Ectodermal cell (in vitro differentiated cells): ENCODE results near the gene MRPS18A.

Experiments
- H3K27ac ChIP-seq: 2 replicates; pipeline ENCODE4 v1.7.0; 2013; ENCODE audit warnings: mild to moderate bottlenecking, low read depth, low read length; ENCODE audit not compliant: insufficient read depth, poor library complexity, severe bottlenecking
- H3K27me3 ChIP-seq: 2 replicates; pipeline ENCODE4 v1.7.0; 2013; ENCODE audit warnings: mild to moderate bottlenecking, low read length; ENCODE audit not compliant: insufficient read depth, control insufficient read depth, poor library complexity, severe bottlenecking
- H3K36me3 ChIP-seq: one replicate; pipeline ENCODE4 v1.7.0; 2013; ENCODE audit warnings: low read length; ENCODE audit not compliant: control insufficient read depth, insufficient read depth
- H3K4me1 ChIP-seq: one replicate; pipeline ENCODE4 v1.7.0; 2013; ENCODE audit warnings: low read length; ENCODE audit not compliant: control insufficient read depth, insufficient read depth
- H3K4me3 ChIP-seq: 2 replicates; pipeline ENCODE4 v1.7.0; 2013; ENCODE audit warnings: low read depth, low read length, control low read depth; ENCODE audit not compliant: insufficient read depth
- H3K9me3 ChIP-seq: 2 replicates; pipeline ENCODE4 v1.7.0; 2013; ENCODE audit warnings: mild to moderate bottlenecking, low read length, moderate library complexity; ENCODE audit not compliant: control insufficient read depth
- WGBS, 2 experiments: methylation state at CpG; one replicate each; pipeline ENCODE4 v1.1.7; 2013; ENCODE audit warnings: missing lambda C conversion rate in 2 of 2; 5-methylcytosine and 5-hydroxymethylcytosine counted together

The MRPS18A gene

DNA sequence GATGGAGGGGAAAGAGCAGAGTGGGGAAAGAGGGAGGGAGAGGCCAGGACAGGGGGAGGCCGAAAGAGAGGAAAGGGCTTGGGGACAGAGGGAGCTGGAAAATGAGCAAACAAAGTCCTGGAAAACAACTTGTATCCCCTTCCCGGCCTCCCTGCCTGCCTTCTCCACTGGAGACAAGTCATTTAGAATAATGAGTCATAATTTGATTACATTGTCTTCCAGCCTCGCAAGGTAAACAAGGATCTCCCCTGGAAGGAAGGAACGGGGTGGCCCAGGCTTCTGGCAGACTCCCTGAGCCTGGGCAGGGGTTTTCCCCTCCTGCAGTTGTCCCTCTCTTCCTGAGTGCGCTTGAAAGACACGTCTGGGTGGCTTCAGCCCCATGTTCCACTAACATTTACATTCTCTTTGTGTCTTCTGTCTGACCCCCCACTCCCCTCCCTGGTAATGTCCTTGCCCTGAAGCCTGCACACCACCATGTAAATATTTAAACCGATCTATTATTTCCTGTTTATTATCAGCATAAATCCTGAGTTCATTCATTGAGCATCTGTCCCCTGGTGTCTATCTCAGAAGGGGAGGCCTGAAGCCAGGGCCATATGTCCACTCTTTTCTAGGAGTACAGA is 12.1 kb upstream of the MRPS18A start:
- Histone ChIP-seq H3K9me3 (no peaks in the 10 kb centered on the region), H3K27ac (no peak overlapping the region), H3K36me3 (no peaks in the 10 kb centered on the region), H3K4me3 (no peak overlapping the region), H3K27me3 (no peaks in the 10 kb centered on the region), H3K4me1 (peaks cover 38% of the 10 kb centered on the region)
- WGBS, 2 experiments, result 54% methylated on average over 7 of the region's 7 CpGs

DNA sequence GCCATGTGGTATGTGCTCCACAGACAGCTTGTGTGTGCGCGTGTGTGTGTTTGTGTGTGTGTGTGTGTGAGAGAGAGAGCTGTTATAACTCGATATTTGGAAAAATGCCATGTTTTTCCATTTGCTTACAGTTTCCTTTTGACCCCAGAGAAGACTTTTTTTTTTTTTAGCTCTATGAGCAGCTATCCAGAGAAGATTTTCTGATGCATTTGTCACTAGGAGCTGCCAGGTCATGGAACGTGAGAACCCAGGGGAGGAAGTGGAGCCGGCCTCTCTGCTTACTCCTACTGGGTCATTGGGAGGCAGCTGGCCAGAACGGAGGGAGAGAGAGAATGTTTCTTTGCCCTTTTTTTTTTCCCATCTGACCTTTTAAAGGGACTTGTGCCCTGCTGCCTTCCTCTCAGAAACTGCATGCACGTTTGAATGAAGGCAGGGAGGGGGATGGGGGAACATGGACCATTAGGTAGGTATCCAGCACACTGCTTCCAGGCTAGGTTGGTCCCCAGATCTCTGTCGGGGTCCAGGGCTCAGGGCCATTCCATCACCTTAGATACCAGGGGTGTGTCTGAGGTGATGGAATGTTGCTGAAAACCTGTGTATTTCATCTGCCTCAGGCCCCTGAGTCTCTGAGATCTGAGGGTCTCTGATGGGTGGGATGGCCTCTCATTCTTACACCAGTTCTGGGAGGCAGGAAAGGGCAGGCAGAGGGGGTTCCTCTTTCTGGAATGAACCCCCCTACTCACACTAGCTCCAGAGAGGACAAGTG is 11.2 kb upstream of the MRPS18A start:
- Histone ChIP-seq H3K4me1 (peaks cover 38% of the 10 kb centered on the region), H3K27ac (peak overlapping the region; percentile 12), H3K36me3 (no peaks in the 10 kb centered on the region), H3K9me3 (no peaks in the 10 kb centered on the region), H3K27me3 (no peaks in the 10 kb centered on the region), H3K4me3 (no peak overlapping the region)
- WGBS, 2 experiments, result 45% methylated on average over 8 of the region's 8 CpGs

DNA sequence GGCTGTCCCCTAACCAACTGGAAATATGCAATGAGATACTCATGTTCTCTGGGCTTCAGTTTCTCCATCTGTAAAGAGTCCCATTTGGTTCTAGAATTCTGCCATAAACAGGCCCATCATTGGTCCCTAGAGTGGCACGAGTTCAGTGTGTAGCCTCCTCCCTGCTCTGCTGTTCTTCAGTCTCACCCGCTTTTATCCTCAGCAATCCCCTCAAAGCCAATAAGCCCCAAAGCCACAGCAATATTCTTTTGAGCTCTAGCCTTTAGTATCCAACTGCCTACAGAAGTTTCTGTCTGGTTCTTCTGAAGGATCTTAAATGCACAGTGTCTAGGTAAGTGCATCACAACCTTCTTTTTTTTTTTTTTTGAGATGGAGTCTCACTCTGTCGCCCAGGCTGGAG is 9.8 kb upstream of the MRPS18A start:
- WGBS, 2 experiments, result 91% methylated on average over 3 of the region's 3 CpGs
- Histone ChIP-seq H3K9me3 (no peaks in the 10 kb centered on the region), H3K27ac (no peak overlapping the region), H3K4me1 (peaks cover 38% of the 10 kb centered on the region), H3K4me3 (no peak overlapping the region), H3K27me3 (no peaks in the 10 kb centered on the region), H3K36me3 (no peaks in the 10 kb centered on the region)

DNA sequence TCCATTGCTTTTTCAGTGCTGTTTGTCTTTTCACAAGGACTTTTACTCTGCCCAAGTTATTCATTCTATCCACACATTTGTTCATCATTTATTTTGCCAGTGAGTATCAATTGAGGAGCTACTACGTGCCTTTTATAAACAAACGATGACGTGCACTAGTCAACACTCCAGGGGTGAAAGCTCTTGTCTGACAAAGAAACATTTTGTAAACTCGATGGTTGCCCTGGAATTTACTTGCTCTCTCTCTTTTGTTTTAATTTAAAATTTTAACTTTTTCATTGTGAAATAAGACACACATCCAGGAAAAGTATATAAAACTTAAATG is 8.3 kb upstream of the MRPS18A start:
- H3K27ac ChIP-seq, result no peak overlapping the region
- H3K9me3 ChIP-seq, result no peaks in the 10 kb centered on the region
- H3K36me3 ChIP-seq, result no peaks in the 10 kb centered on the region
- H3K4me3 ChIP-seq, result no peak overlapping the region
- H3K4me1 ChIP-seq, result peaks cover 27% of the 10 kb centered on the region
- 78 to 92% methylated on average over 4 of the region's 4 CpGs for WGBS, 2 experiments
- no peaks in the 10 kb centered on the region for H3K27me3 ChIP-seq

DNA sequence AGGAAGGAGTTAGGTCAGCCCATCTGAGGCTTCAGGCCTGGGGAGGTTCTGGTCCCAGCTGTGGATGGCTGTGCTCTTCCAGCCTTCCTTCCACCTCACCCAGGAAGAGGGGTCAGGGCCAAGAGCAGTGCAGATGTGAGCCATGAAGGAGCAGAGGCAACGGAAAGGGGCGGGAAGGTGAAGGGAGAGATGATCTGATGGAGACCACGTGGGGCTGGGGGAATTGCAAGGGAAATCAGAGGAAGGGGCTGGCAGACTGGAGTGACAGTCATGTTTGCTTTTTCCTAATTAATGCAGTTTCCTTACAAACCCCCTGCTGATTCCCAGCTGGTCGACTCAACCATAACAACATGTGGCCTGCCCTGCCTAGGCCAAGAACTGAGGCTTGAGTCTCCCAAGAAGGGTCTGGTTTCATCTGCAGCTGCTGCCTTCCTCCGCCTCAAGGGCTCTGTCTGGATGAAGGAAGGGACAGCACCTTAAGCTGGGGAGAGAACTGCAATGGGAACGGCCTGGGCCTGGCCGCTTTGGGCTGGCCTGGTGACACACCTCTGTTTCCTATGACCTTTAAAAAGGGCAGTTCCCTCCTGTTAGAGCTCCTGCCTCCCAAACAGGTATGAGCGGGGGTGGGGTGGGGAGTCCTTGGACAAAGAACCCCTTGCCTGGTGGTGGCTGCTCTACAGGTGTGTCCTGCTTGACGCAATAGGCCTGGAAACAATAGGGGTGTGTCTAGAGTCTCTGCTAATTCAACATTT is 7.8 kb upstream of the MRPS18A start:
- Histone ChIP-seq H3K27me3 (no peaks in the 10 kb centered on the region), H3K4me3 (no peak overlapping the region), H3K36me3 (no peaks in the 10 kb centered on the region), H3K9me3 (no peaks in the 10 kb centered on the region), H3K27ac (no peak overlapping the region), H3K4me1 (peaks cover 27% of the 10 kb centered on the region)
- WGBS, 2 experiments, result 51% methylated on average over 9 of the region's 9 CpGs

DNA sequence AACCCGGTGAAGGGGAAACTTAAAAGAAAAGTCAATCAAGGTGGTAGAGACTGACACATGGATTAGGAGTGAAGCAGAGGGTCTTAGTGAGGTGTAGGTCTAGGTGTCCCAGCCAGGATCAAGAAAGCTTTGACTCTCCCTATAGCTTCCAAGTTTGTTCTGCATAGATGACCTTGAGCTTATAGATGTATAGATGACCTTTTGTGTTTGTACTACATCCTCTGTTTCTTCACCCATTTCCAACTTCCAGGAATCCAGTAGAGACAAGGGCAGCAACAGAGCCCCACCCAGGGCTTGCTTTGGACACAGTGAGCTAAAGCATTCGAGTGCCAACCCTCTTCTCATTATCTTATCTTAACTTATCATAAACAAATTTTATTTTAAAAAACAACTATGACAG is 1.8 kb upstream of the MRPS18A start:
- Histone ChIP-seq H3K4me1 (peaks cover 9% of the 10 kb centered on the region), H3K4me3 (no peak overlapping the region), H3K9me3 (no peaks in the 10 kb centered on the region), H3K27ac (no peak overlapping the region), H3K27me3 (peaks cover 6% of the 10 kb centered on the region), H3K36me3 (no peaks in the 10 kb centered on the region)
- 77 to 80% methylated on average over 2 of the region's 2 CpGs for WGBS, 2 experiments

DNA sequence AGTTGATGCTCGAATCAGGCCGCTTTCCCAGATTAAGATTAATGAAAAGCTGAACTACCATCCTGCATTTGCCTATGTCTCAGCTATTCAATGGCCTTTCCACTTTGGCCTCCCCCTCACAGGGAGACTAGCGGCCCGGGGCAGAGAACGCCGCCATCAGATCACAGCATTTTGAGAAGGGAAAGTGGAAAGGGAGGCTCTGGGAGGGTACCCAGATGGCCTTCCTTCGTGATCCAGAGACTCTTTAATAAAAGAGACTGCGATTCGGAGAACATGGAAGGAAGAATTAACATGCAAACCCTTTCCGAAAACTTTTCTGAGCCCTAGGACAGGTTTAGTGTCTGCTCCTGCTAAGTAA is 533 bp downstream of the MRPS18A start:
- Histone ChIP-seq H3K4me3 (peak overlapping the region; percentile 94), H3K4me1 (peaks cover 9% of the 10 kb centered on the region), H3K27me3 (peaks cover 6% of the 10 kb centered on the region), H3K27ac (no peak overlapping the region), H3K9me3 (no peaks in the 10 kb centered on the region), H3K36me3 (no peaks in the 10 kb centered on the region)
- WGBS, 2 experiments, result 8 to 9% methylated on average over 10 of the region's 10 CpGs

DNA sequence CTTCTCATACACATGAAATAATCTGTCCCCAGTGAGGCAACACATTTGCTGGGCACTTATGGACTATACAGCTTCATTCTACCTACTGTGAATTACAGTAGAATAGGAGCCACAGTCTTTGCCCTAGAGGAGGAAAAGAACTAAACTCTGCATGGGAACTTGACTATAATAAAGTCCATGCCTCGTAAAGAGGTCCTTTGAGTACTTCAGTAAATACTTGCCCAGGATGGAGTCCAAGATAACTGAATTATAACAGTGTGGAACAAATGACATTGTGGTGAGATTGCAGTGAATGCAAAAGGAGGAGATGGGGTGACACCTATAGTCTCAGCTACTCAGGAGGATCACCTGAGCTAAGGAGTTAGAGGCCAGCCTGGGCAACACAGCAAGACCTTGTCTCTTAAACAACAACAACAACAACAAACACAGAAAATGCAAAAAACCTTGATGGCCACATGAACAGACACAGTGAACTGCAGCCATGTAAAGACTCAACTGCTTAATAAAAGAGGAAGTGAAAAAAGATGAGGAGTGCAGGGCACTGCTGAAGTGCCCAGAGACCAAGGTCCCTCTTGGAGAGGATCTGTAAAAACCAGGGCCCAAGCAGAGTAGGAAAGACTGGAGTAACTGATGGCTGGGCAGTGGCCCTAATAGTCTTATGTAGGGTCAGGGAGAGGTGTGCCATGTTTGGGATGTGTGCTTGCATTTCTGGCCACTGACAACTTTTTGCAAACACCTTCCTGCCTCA is 3.7 kb downstream of the MRPS18A start:
- no peaks in the 10 kb centered on the region for H3K36me3 ChIP-seq
- 94 to 97% methylated on average over 1 of the region's 1 CpG for WGBS, 2 experiments
- no peak overlapping the region for H3K4me3 ChIP-seq

DNA sequence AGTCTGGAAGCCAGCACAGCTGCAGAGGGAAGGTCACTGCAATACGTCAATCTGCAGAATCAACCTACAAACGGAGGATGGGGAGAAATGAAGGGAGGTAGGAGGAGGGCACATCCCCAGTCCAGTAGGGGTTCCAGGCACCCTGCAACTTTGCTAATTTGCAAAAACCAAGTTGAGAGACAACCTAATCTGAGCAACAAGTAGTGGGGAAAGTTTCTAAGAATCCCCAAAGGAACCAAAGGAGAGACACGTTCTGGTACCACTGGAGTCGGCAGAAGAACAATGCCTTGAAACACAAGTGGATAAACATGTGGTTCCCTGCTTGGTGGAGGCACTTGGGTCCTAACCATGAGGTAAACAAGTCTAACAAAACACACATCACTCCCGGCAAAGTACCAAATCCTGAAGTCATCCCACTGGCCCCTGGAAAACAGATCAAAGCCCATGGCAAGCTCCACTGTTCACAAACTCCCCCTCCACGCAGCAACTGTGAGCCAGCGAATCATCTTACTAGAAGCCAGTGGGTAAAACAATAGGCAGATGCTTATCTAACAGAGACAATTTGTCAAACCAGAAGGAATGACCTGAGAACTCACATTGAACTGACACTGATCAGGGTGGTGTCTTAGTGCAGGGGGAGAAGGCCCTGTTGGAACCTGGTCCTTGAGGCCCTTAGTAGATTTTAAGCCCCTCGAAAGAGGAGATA is 4.7 kb downstream of the MRPS18A start:
- H3K36me3 ChIP-seq, result peaks cover 2% of the 10 kb centered on the region
- no peaks in the 10 kb centered on the region for H3K9me3 ChIP-seq
- 84 to 88% methylated on average over 8 of the region's 8 CpGs for WGBS, 2 experiments
- no peak overlapping the region for H3K27ac ChIP-seq
- H3K27me3 ChIP-seq, result no peaks in the 10 kb centered on the region
- H3K4me1 ChIP-seq, result peaks cover 5% of the 10 kb centered on the region
- H3K4me3 ChIP-seq, result no peak overlapping the region

More for the DNA sequence above, 3.7 kb downstream of the MRPS18A start:
- H3K4me1 ChIP-seq, result peaks cover 9% of the 10 kb centered on the region
- H3K27me3 ChIP-seq, result peaks cover 2% of the 10 kb centered on the region
- H3K27ac ChIP-seq, result no peak overlapping the region
- H3K9me3 ChIP-seq, result no peaks in the 10 kb centered on the region
